OCI-LY7 (cell line): Measurements from ENCODE around the gene DNAH11.
"Not testable (repeated sequence)": the region's sequence is repeated elsewhere in the genome, so short reads cannot be mapped to it uniquely, and the experiment has no call there.

Experiments used
- CTCF ChIP-seq: fragments of 200-600 bp; sonication (generic); conservative IDR thresholded peaks from 2 replicates; pipeline ENCODE4 v1.5.1; 2014; ENCODE audit warnings: mild to moderate bottlenecking, antibody characterized with exemption, low read length, moderate library complexity, mixed read lengths
- EZH2phosphoT487 ChIP-seq: fragments of 200-600 bp; sonication (generic); IDR thresholded peaks from 2 replicates; pipeline ENCODE4 v1.6.1; 2018; ENCODE audit warnings: low read depth, borderline replicate concordance, mild to moderate bottlenecking, mixed run types, antibody characterized with exemption, low read length, moderate library complexity, mixed read lengths

GRCh38 chr7:21533646-21534045, 9.2 kb upstream of the DNAH11 start:
- not testable (repeated sequence) for TF ChIP-seq CTCF, EZH2phosphoT487
